Fibroblast of villous mesenchyme (primary cell): Measurements from ENCODE around the gene GALNT5. TPM values are rescaled to one million over a fixed set of nuclear protein-coding genes. Genes with fewer than 3 reads are reported as not detected.

Source experiments
- DNase-seq: peaks from one replicate; pipeline ENCODE4 v3.0.0-alpha.2; 2010; ENCODE audit warnings: low read depth
- H3K4me3 ChIP-seq: 2 replicates; pipeline ENCODE4 v1.5.1; 2011; ENCODE audit warnings: low read depth, mild to moderate bottlenecking, low read length
- total RNA-seq: library from RNA; depleted of rRNA; stranded (reverse); fragments of >200 nt; gene quantifications from 2 replicates; pipeline ENCODE4 v1.2.3, GENCODE V29; 2012
- TF ChIP-seq, protein P1 (sequence below): IDR thresholded peaks from 2 replicates; pipeline ENCODE4 v1.5.1; 2012; ENCODE audit warnings: low read depth, mild to moderate bottlenecking, low read length; ENCODE audit not compliant: insufficient read depth

GALNT5 gene
- total RNA-seq, 1 donor, result 17.3 TPM

DNA sequence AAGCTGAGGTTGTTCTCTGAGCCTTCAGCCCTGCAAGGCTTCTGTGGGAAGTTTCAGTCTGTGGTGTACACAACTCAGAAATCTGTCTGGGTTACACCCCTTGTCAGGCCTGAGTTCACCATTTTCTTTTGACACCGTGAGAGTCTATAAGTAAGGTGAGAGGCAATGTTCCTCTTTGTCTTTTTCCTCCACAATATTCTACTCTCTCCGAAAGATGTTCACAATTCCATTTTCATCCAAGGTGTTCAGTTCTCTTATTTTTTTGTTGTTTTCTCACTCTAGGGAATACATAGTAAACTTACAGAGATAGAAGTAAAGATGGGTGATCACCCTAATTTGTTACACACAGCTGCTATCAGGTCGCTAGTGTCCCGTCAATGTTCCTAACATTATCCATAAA is 64.9 kb downstream of the GALNT5 start:
- DNase-seq, result no peak
- TF ChIP-seq, protein P1, sequence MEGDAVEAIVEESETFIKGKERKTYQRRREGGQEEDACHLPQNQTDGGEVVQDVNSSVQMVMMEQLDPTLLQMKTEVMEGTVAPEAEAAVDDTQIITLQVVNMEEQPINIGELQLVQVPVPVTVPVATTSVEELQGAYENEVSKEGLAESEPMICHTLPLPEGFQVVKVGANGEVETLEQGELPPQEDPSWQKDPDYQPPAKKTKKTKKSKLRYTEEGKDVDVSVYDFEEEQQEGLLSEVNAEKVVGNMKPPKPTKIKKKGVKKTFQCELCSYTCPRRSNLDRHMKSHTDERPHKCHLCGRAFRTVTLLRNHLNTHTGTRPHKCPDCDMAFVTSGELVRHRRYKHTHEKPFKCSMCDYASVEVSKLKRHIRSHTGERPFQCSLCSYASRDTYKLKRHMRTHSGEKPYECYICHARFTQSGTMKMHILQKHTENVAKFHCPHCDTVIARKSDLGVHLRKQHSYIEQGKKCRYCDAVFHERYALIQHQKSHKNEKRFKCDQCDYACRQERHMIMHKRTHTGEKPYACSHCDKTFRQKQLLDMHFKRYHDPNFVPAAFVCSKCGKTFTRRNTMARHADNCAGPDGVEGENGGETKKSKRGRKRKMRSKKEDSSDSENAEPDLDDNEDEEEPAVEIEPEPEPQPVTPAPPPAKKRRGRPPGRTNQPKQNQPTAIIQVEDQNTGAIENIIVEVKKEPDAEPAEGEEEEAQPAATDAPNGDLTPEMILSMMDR, result no peak
- no peak overlapping the region for H3K4me3 ChIP-seq

DNA sequence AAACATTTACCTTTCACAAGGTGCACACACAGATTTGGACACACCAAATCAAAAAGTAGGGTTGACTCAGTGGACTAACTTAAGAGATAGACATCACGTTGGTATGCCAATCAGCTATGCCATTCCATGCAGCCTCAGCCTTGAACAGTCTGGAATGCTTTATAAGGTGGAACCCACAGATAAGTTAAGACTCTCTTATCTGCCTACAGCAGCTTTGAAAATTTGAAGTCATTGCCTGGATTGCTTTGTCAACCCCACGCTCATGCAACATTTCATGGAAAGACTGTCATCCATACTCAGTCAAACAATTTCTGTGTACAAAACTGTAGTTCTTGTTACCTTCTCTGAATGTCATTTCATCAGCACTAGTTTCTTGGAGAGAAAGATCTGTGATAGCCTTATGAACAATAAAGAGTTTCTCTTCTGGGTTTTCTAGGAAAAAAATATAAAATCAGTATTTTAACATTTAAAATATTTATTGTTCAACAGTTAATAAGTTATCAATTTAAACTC is 66.9 kb downstream of the GALNT5 start:
- H3K4me3 ChIP-seq, result no peak overlapping the region
- TF ChIP-seq, protein P1, result no peak
- DNase-seq, result no peak

DNA sequence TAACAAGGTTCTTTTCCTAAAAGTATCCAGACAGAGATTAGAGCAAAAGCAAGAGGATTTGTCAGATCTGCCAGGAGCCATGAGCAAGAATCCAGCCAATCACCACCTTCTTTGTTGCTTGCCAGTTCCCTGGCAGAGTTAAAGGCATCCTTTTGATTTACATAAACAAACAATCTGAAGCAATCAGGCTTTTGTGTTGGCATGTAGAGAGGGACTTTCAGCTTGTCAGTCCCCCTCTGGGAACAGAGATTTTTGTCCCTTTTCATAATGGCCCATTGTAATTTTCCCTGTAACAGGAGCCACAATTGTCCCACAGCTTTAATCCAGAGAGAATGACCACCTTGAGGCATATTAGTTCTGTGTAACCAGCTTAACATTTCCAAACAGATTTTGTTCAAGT is 68.3 kb downstream of the GALNT5 start, which contains the start of gene ERMN:
Gene ERMN (minus strand): TSS at position 39 of the 400 bp plus-strand sequence. CDS start 182 bp downstream, outside the sequence.
- no peak for DNase-seq
- no peak within 1 kb of the TSS for H3K4me3 ChIP-seq
- TF ChIP-seq, protein P1, result no peak

DNA sequence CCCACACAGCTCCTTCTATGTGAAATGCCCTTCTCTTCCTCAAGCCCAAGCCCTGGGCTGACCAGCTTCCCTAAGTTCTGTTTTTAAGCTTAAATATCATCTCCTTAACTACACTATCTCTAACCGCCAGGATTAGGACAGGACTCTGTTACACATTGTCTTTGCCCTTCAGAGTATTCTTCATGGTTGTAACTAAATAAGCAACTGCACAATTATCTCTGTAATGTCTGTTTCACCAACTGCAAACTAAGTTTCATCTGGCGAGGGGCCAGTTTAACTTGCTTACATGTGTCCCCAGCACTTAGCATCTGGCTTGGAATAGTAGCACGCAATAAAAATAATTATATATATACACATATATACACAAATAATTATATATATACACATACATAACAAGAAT is 69.2 kb downstream of the GALNT5 start:
- TF ChIP-seq, protein P1, result no peak
- H3K4me3 ChIP-seq, result no peak overlapping the region
- DNase-seq, result no peak

DNA sequence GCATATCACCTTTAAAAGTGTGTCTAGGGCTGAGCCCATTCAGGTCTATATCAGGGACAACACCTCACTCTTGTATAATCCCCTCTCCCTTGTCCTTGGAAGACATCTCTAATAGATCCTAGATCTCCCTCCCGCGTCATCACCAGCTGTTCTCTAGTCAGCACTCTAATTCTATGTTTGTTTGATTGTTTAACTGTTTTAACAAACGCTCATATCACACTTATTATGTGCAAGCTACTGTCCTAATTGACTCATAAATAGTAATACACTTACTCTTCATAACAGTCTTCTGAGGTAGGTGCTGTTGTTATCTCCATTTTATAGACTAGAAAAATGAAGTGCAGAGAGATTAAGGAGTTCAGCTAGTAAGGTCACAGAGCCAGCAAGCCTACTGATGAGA is 69.7 kb downstream of the GALNT5 start:
- no peak for DNase-seq
- TF ChIP-seq, protein P1, result no peak
- H3K4me3 ChIP-seq, result no peak overlapping the region

DNA sequence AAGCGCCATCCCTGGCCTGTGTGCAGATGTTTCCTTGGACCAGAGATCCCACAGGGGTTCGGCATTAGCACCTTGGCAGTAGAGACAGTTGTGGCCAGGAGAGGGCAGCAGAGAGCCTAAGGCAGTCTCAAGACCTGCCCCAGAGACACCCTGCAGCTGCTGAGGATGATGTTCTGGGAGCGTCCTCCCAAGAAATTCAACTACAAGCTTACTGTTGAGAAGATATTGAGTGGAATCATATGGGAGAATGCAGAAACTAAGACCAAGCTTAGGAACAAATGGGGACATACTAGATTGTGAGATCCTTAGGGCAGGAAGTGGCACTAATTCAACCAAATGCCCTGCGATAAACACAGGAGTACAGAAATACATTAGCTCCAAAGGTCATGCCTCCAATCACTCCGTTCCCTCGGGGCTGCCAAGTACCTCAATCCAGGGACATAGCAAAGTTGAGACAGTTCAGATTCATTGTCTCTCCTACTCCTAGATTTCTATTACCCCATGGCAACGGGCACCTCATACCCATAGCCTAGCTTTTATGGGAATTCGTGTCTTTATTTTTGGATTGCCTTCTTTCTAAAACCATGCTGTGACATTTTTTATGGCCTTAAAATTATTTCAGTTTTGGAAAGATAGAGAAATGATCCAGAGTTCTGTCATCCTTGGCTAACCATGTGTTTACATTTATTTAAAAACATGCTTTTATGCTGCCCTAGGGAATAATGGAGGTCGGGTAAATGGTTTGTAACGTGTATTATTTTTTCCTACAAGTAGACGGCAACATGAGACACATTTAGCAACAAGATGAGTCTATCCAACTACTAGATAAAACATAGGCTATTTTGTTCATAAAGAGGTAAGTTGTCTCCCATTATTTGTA is 70.4 kb downstream of the GALNT5 start:
- TF ChIP-seq, protein P1, result peak; percentile 96
- peak; percentile 74 for DNase-seq
- H3K4me3 ChIP-seq, result no peak overlapping the region
